SK-N-SH (cell line): ENCODE measurements around the gene SAP30L. TPM values are rescaled to one million over a fixed set of nuclear protein-coding genes. Genes with fewer than 3 reads are reported as not detected.

Experiments used
- CTCF ChIA-PET: fragments of 300-600, 350-600 bp; formaldehyde crosslinking; extraction: SDS; loops from one replicate; lab custom pipeline; 2021; lab: Yijun Ruan, JAX
- POLR2A ChIA-PET: fragments of 350-600 bp; sonication (Branson Sonifier 250); formaldehyde crosslinking; extraction: SDS; loops from one replicate; lab custom pipeline; 2020; ENCODE audit warnings: antibody characterized with exemption, inconsistent platforms; lab: Yijun Ruan, JAX
- DNase-seq: peaks from one replicate; pipeline ENCODE4 v3.0.0; 2012
- H2AFZ ChIP-seq: fragments of 200-600 bp; sonication (generic); 2 replicates; pipeline ENCODE4 v1.8.1; 2016; ENCODE audit warnings: antibody characterized with exemption, mild to moderate bottlenecking, low read depth
- H3F3A ChIP-seq: fragments of 200-600 bp; sonication (generic); replicated peaks from 2 replicates; pipeline ENCODE3; 2016; ENCODE audit warnings: antibody characterized with exemption, mild to moderate bottlenecking; ENCODE audit not compliant: insufficient read depth
- H3K27ac ChIP-seq, 2 experiments: fragments of 200-500 bp in 1 of 2; fragments of 200-600 bp in 1 of 2; sonication (Bioruptor generic) in 1 of 2; sonication (generic), shearing (Covaris generic) in 1 of 2; 2 replicates each; pipeline versions ENCODE4 v1.5.1 to v1.6.1; 2014 to 2016; ENCODE audit warnings: low read depth in 2 of 2, inconsistent platforms in 1 of 2, low read length in 1 of 2, mild to moderate bottlenecking in 1 of 2, mixed read lengths in 1 of 2
- H3K27me3 ChIP-seq: fragments of 200-600 bp; sonication (generic), shearing (Covaris generic); 2 replicates; pipeline ENCODE4 v1.6.1; 2016; ENCODE audit warnings: mixed run types; ENCODE audit not compliant: insufficient read depth
- H3K36me3 ChIP-seq, 2 experiments: fragments of 200-500 bp in 1 of 2; fragments of 200-600 bp in 1 of 2; sonication (Bioruptor generic) in 1 of 2; sonication (generic) in 1 of 2; replicated peaks in 1 of 2; 2 replicates each; pipeline versions ENCODE3 to v1.5.1; 2014 to 2016; ENCODE audit warnings: low read length in 1 of 2, mild to moderate bottlenecking in 1 of 2; ENCODE audit not compliant: insufficient read depth in 2 of 2, control insufficient read depth in 1 of 2
- H3K4me1 ChIP-seq, 2 experiments: fragments of 200-500 bp in 1 of 2; fragments of 200-600 bp in 1 of 2; sonication (Bioruptor generic) in 1 of 2; sonication (generic), shearing (Covaris generic) in 1 of 2; 2 replicates each; pipeline versions ENCODE4 v1.5.1 to v1.6.1; 2014 to 2016; ENCODE audit warnings: low read depth in 1 of 2, low read length in 1 of 2, mixed run types in 1 of 2; ENCODE audit not compliant: insufficient read depth in 2 of 2, control insufficient read depth in 1 of 2
- H3K4me2 ChIP-seq: fragments of 200-600 bp; sonication (generic), shearing (Covaris generic); 2 replicates; pipeline ENCODE4 v1.6.1; 2017; ENCODE audit warnings: mixed run types
- H3K4me3 ChIP-seq, 2 experiments: fragments of 200-500 bp in 1 of 2; fragments of 200-600 bp in 1 of 2; sonication (Bioruptor generic) in 1 of 2; sonication (generic), shearing (Covaris generic) in 1 of 2; 2 replicates each; pipeline versions ENCODE4 v1.5.1 to v1.8.1; 2014 to 2016; ENCODE audit warnings: low read depth in 2 of 2, inconsistent platforms in 1 of 2, low read length in 1 of 2, mild to moderate bottlenecking in 1 of 2, mixed read lengths in 1 of 2, moderate library complexity in 1 of 2
- H3K79me2 ChIP-seq: fragments of 200-600 bp; sonication (generic); 2 replicates; pipeline ENCODE4 v1.8.1; 2017; ENCODE audit warnings: mild to moderate bottlenecking; ENCODE audit not compliant: insufficient read depth
- H3K9ac ChIP-seq: fragments of 200-600 bp; sonication (generic); 2 replicates; pipeline ENCODE4 v1.6.1; 2017; ENCODE audit warnings: mixed run types
- H3K9me2 ChIP-seq: fragments of 200-600 bp; sonication (generic); 2 replicates; pipeline ENCODE4 v1.6.1; 2017; ENCODE audit warnings: mixed run types
- H3K9me3 ChIP-seq: fragments of 200-600 bp; sonication (generic); 2 replicates; pipeline ENCODE4 v1.6.1; 2017; ENCODE audit warnings: mixed run types, mild to moderate bottlenecking, moderate library complexity
- H4K20me1 ChIP-seq: fragments of 200-600 bp; sonication (generic); 2 replicates; pipeline ENCODE4 v1.6.1; 2017; ENCODE audit warnings: mild to moderate bottlenecking, mixed run types; ENCODE audit not compliant: insufficient read depth
- CHD2 ChIP-seq: fragments of 150-350 bp; IDR thresholded peaks from 2 replicates; pipeline ENCODE4 v1.6.1; 2018; ENCODE audit warnings: low read length; ENCODE audit not compliant: partially characterized antibody
- EP300 ChIP-seq, 2 experiments: IDR thresholded peaks; 2 replicates each; pipeline versions ENCODE4 v1.4.0 to v1.6.1; 2012; ENCODE audit warnings: borderline replicate concordance in 1 of 2, low read depth in 1 of 2, low read length in 1 of 2
- FOXM1 ChIP-seq: IDR thresholded peaks from 2 replicates; pipeline ENCODE4 v1.4.0; 2012; ENCODE audit warnings: low read depth, mild to moderate bottlenecking
- GATA2 ChIP-seq: sonication (generic); formaldehyde crosslinking; IDR thresholded peaks from 2 replicates; pipeline ENCODE4 v1.5.0; 2020; ENCODE audit warnings: mild to moderate bottlenecking, missing genetic modification reagents
- JUND ChIP-seq: IDR thresholded peaks from 2 replicates; pipeline ENCODE4 v1.4.0; 2012
- MEF2A ChIP-seq: IDR thresholded peaks from 2 replicates; pipeline ENCODE4 v1.4.0; 2012; ENCODE audit warnings: low read depth, borderline replicate concordance
- MXI1 ChIP-seq: IDR thresholded peaks from 2 replicates; pipeline ENCODE4 v1.6.1; 2012; ENCODE audit warnings: mild to moderate bottlenecking, low read depth, low read length, improper control_type of control experiment
- NFIC ChIP-seq: IDR thresholded peaks from 2 replicates; pipeline ENCODE4 v1.4.0; 2012; ENCODE audit warnings: borderline replicate concordance
- RXRA ChIP-seq: IDR thresholded peaks from 2 replicates; pipeline ENCODE4 v1.4.0; 2012; ENCODE audit warnings: low read depth, mild to moderate bottlenecking, borderline replicate concordance
- SIN3A ChIP-seq: IDR thresholded peaks from 2 replicates; pipeline ENCODE4 v1.6.1; 2012; ENCODE audit warnings: low read depth, mild to moderate bottlenecking, low read length, moderate library complexity, borderline replicate concordance
- TAF1 ChIP-seq: IDR thresholded peaks from 2 replicates; pipeline ENCODE4 v1.6.1; 2012; ENCODE audit warnings: low read depth, mild to moderate bottlenecking, low read length, moderate library complexity, borderline replicate concordance
- TCF12 ChIP-seq: IDR thresholded peaks from 2 replicates; pipeline ENCODE4 v1.4.0; 2012
- TEAD4 ChIP-seq: IDR thresholded peaks from 2 replicates; pipeline ENCODE4 v1.4.0; 2012; ENCODE audit warnings: mild to moderate bottlenecking, borderline replicate concordance; ENCODE audit not compliant: insufficient read depth
- WGBS: methylation state at CpG from one replicate; pipeline ENCODE4 v1.1.6; 2017; ENCODE audit warnings: low lambda C conversion rate; 5-methylcytosine and 5-hydroxymethylcytosine counted together
- polyA plus RNA-seq, 3 experiments: library from polyadenylated mRNA; depleted of rRNA; stranded (reverse); fragments of >200 nt; gene quantifications; 2 replicates each; pipeline ENCODE4 v1.2.3, GENCODE V29; 2012
- TF ChIP-seq, protein P1 (sequence below): IDR thresholded peaks from 2 replicates; pipeline ENCODE4 v1.6.1; 2012; ENCODE audit warnings: mild to moderate bottlenecking, low read depth, low read length, moderate library complexity

The SAP30L gene
- polyA plus RNA-seq, 1 of the 3 experiments (the other 2 are of a cell fraction) = 26.6 TPM

DNA sequence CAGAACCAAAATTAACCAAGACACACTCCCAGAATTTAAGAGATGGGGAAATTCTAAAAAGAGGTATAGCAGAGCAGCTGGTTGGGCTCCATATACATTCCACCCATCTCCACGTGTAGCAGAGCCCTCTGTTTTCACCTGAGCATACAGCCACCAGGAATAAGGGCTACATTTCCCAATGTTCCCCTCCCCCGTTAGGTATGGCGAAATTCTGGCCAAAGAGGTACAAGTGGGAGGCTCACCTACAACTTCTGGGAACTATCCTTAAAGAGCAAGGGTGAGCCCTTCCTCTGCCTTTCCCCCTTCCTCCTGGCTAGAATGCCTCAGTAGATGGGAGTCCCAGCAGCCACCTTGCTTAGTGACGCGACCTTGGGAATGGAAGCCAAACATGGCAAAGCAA is 5.3 kb upstream of the SAP30L start (continued):
- no peak for TF ChIP-seq RXRA

DNA sequence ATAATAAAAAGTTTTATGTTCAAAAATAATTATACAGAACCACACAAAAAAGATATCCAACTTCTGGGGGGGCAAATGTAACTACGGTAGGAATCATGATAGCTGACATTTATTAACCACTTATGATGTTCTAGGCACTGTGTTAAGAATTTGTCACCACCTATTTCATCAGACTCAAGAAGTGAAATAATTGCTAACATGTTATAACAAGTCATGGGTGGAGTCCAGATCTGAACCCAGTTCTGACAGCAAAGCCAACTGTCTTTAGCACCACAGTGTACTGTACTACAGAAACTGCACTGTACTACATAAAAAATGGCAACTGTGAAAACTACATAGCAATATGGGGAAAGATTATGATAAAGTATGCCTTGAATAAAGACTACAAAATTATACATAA is 3.0 kb upstream of the SAP30L start:
- Histone ChIP-seq H4K20me1 (peaks cover 9% of the 10 kb centered on the region), H3K4me1 (peaks cover 0 to 10% of the 10 kb centered on the region in 2 experiments; a peak in 2 of 4 replicates), H3K9me2 (no peaks in the 10 kb centered on the region), H3K9me3 (no peaks in the 10 kb centered on the region), H3K27me3 (no peaks in the 10 kb centered on the region), H2AFZ (no peak overlapping the region), H3K4me3 (no peak overlapping the region), H3K36me3 (peaks cover 23 to 36% of the 10 kb centered on the region in 2 experiments), H3K27ac (no peak overlapping the region), H3K79me2 (peaks cover 36% of the 10 kb centered on the region), H3F3A (peaks cover 4% of the 10 kb centered on the region), H3K4me2 (no peak overlapping the region), H3K9ac (no peak overlapping the region)
- DNase-seq = no peak
- ChIA-PET POLR2A (no interaction called here), CTCF (interaction anchor here (0.9 to 2.5 kb wide), 2 partner anchors 21 to 32 kb away, joined by 4 to 7 read pairs; no protein-coding TSS in a partner anchor)
- TF ChIP-seq NFIC = no peak
- TF ChIP-seq GATA2 (CRISPR knock-in tag) = no peak
- no peak for TF ChIP-seq JUND
- no peak for TF ChIP-seq SIN3A
- TF ChIP-seq CHD2 = no peak
- TF ChIP-seq FOXM1 = no peak
- TF ChIP-seq, protein P1, sequence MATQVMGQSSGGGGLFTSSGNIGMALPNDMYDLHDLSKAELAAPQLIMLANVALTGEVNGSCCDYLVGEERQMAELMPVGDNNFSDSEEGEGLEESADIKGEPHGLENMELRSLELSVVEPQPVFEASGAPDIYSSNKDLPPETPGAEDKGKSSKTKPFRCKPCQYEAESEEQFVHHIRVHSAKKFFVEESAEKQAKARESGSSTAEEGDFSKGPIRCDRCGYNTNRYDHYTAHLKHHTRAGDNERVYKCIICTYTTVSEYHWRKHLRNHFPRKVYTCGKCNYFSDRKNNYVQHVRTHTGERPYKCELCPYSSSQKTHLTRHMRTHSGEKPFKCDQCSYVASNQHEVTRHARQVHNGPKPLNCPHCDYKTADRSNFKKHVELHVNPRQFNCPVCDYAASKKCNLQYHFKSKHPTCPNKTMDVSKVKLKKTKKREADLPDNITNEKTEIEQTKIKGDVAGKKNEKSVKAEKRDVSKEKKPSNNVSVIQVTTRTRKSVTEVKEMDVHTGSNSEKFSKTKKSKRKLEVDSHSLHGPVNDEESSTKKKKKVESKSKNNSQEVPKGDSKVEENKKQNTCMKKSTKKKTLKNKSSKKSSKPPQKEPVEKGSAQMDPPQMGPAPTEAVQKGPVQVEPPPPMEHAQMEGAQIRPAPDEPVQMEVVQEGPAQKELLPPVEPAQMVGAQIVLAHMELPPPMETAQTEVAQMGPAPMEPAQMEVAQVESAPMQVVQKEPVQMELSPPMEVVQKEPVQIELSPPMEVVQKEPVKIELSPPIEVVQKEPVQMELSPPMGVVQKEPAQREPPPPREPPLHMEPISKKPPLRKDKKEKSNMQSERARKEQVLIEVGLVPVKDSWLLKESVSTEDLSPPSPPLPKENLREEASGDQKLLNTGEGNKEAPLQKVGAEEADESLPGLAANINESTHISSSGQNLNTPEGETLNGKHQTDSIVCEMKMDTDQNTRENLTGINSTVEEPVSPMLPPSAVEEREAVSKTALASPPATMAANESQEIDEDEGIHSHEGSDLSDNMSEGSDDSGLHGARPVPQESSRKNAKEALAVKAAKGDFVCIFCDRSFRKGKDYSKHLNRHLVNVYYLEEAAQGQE = no peak
- TF ChIP-seq TAF1 = no peak
- no peak for TF ChIP-seq MEF2A
- TF ChIP-seq TEAD4 = no peak
- no peak for TF ChIP-seq TCF12
- no peak for TF ChIP-seq MXI1
- TF ChIP-seq EP300 (IDR thresholded peaks at IDR 0.05; ENCODE audit: borderline replicate concordance in 1 of 2, low read depth in 1 of 2, low read length in 1 of 2) = no peak
- WGBS = 96% methylated on average over 1 of the region's 1 CpG
